Neural cell (in vitro differentiated cells): ENCODE measurements around the gene SLC26A11. TPM values are rescaled to one million over a fixed set of nuclear protein-coding genes. Genes with fewer than 3 reads are reported as not detected.

ENCODE experiments used
- H2AFZ ChIP-seq: fragments of 200-600, 300-800 bp; sonication (generic), shearing (Covaris generic); 2 replicates; pipeline ENCODE4 v1.6.0; 2014; ENCODE audit warnings: low read depth, mild to moderate bottlenecking, antibody characterized with exemption, low read length, moderate library complexity
- H3F3A ChIP-seq: fragments of 200-600 bp; shearing (Covaris generic); 2 replicates; pipeline ENCODE4 v1.6.1; 2016; ENCODE audit warnings: mild to moderate bottlenecking, moderate library complexity, mixed read lengths, antibody characterized with exemption, low read length; ENCODE audit not compliant: insufficient read depth, poor library complexity, severe bottlenecking
- H3K27ac ChIP-seq: fragments of 200-600, 300-800 bp; sonication (generic), shearing (Covaris generic); 2 replicates; pipeline ENCODE4 v1.5.1; 2014; ENCODE audit warnings: mild to moderate bottlenecking, low read length, moderate library complexity
- H3K27me3 ChIP-seq: fragments of 300-800, 200-600 bp; sonication (generic), shearing (Covaris generic); 2 replicates; pipeline ENCODE4 v1.6.0; 2014; ENCODE audit warnings: mild to moderate bottlenecking, low read depth, low read length, moderate library complexity; ENCODE audit not compliant: insufficient read depth
- H3K36me3 ChIP-seq: fragments of 300-800, 200-600 bp; sonication (generic), shearing (Covaris generic); 2 replicates; pipeline ENCODE4 v1.5.1; 2014; ENCODE audit warnings: mild to moderate bottlenecking, antibody characterized with exemption, low read length, moderate library complexity; ENCODE audit not compliant: insufficient read depth
- H3K4me2 ChIP-seq: fragments of 300-800, 200-600 bp; sonication (generic), shearing (Covaris generic); 2 replicates; pipeline ENCODE4 v1.6.0; 2014; ENCODE audit warnings: mild to moderate bottlenecking, low read length
- H3K4me3 ChIP-seq: fragments of 300-800, 200-600 bp; sonication (generic), shearing (Covaris generic); 2 replicates; pipeline ENCODE4 v1.5.1; 2014; ENCODE audit warnings: mild to moderate bottlenecking, low read length, moderate library complexity
- H3K79me2 ChIP-seq: fragments of 200-600 bp; shearing (Covaris generic); replicated peaks from 2 replicates; pipeline ENCODE4 v1.6.0; 2014; ENCODE audit warnings: mild to moderate bottlenecking, low read length, moderate library complexity; ENCODE audit not compliant: insufficient read depth
- H3K9ac ChIP-seq: fragments of 300-800, 200-600 bp; sonication (generic), shearing (Covaris generic); 2 replicates; pipeline ENCODE4 v1.6.1; 2016; ENCODE audit warnings: mild to moderate bottlenecking, low read length, mixed read lengths
- H3K9me2 ChIP-seq: fragments of 200-600 bp; shearing (Covaris generic); 2 replicates; pipeline ENCODE4 v1.6.1; 2016; ENCODE audit warnings: mild to moderate bottlenecking, low read length, mixed read lengths; ENCODE audit not compliant: insufficient read depth
- H3K9me3 ChIP-seq: fragments of 200-600, 300-800 bp; sonication (generic), shearing (Covaris generic); 2 replicates; pipeline ENCODE4 v1.6.1; 2016; ENCODE audit warnings: mild to moderate bottlenecking, mixed run types, low read length, moderate library complexity, mixed read lengths
- H4K20me1 ChIP-seq: fragments of 200-600 bp; shearing (Covaris generic); 2 replicates; pipeline ENCODE4 v1.6.1; 2016; ENCODE audit warnings: mild to moderate bottlenecking, mixed run types; ENCODE audit not compliant: insufficient read depth
- CTCF ChIP-seq: fragments of 450-650 bp; IDR thresholded peaks from 2 replicates; pipeline ENCODE4 v1.5.1; 2014; ENCODE audit warnings: antibody characterized with exemption, mild to moderate bottlenecking, moderate library complexity; ENCODE audit not compliant: poor library complexity, severe bottlenecking
- EP300 ChIP-seq: fragments of 450-650 bp; conservative IDR thresholded peaks from 2 replicates; pipeline ENCODE4 v1.6.1; 2014; ENCODE audit warnings: antibody characterized with exemption, mild to moderate bottlenecking, moderate library complexity; ENCODE audit not compliant: poor library complexity, severe bottlenecking
- EZH2 ChIP-seq: fragments of 200-600, 300-800 bp; shearing (Covaris generic), sonication (generic); IDR thresholded peaks from 2 replicates; pipeline ENCODE4 v1.6.1; 2014; ENCODE audit warnings: antibody characterized with exemption, low read length, borderline replicate concordance, mild to moderate bottlenecking; ENCODE audit not compliant: insufficient read depth, poor library complexity, severe bottlenecking
- MXI1 ChIP-seq: fragments of 450-650 bp; conservative IDR thresholded peaks from 2 replicates; pipeline ENCODE4 v1.6.1; 2014; ENCODE audit warnings: antibody characterized with exemption, mild to moderate bottlenecking; ENCODE audit not compliant: poor library complexity, severe bottlenecking
- POLR2AphosphoS5 ChIP-seq: IDR thresholded peaks from 2 replicates; pipeline ENCODE4 v1.6.1; 2012
- RAD21 ChIP-seq: fragments of 450-650 bp; conservative IDR thresholded peaks from 2 replicates; pipeline ENCODE4 v1.6.1; 2014; ENCODE audit warnings: antibody characterized with exemption, mild to moderate bottlenecking, moderate library complexity
- REST ChIP-seq: IDR thresholded peaks from 2 replicates; pipeline ENCODE4 v1.6.1; 2012; ENCODE audit warnings: borderline replicate concordance
- SMC3 ChIP-seq: fragments of 450-650 bp; conservative IDR thresholded peaks from 2 replicates; pipeline ENCODE4 v1.6.1; 2014; ENCODE audit warnings: antibody characterized with exemption, mild to moderate bottlenecking, moderate library complexity; ENCODE audit not compliant: poor library complexity
- TAF1 ChIP-seq: IDR thresholded peaks from 2 replicates; pipeline ENCODE4 v1.6.1; 2012; ENCODE audit warnings: low read depth
- polyA plus RNA-seq: library from polyadenylated mRNA; depleted of rRNA; stranded (reverse); fragments of >200 nt; gene quantifications from 2 replicates; pipeline ENCODE4 v1.2.3, GENCODE V29; 2014

SLC26A11 gene
- polyA plus RNA-seq, 1 donor from 2014 or later, result 18.6 TPM

GRCh38 chr17:80252871-80253270, 32.6 kb downstream of the SLC26A11 start:
- Histone ChIP-seq H3F3A (no peaks in the 10 kb centered on the region), H3K27me3 (no peaks in the 10 kb centered on the region), H3K9ac (no peak overlapping the region), H3K79me2 (no peaks in the 10 kb centered on the region), H3K27ac (no peak overlapping the region), H3K9me3 (no peaks in the 10 kb centered on the region), H4K20me1 (no peaks in the 10 kb centered on the region), H3K9me2 (no peaks in the 10 kb centered on the region), H2AFZ (no peak overlapping the region), H3K4me2 (no peak overlapping the region), H3K36me3 (no peaks in the 10 kb centered on the region), H3K4me3 (no peak overlapping the region)
- TF ChIP-seq CTCF (no peak), MXI1 (no peak)

- no peaks in the 10 kb centered on the region for H3K79me2 ChIP-seq
- H3K27me3 ChIP-seq, result no peaks in the 10 kb centered on the region
- no peaks in the 10 kb centered on the region for H4K20me1 ChIP-seq
- no peak for TF ChIP-seq SMC3
- TF ChIP-seq RAD21, result no peak
- no peak for TF ChIP-seq EP300
- no peak for TF ChIP-seq POLR2AphosphoS5
- TF ChIP-seq TAF1, result no peak
- no peak for TF ChIP-seq MXI1
- no peaks in the 10 kb centered on the region for H3K36me3 ChIP-seq
- H3K9ac ChIP-seq, result no peak overlapping the region
- H3K9me3 ChIP-seq, result no peaks in the 10 kb centered on the region
- no peak overlapping the region for H3K4me2 ChIP-seq
- no peak overlapping the region for H2AFZ ChIP-seq
- H3K27ac ChIP-seq, result no peak overlapping the region
- H3K4me3 ChIP-seq, result no peak overlapping the region
- H3F3A ChIP-seq, result no peaks in the 10 kb centered on the region
- H3K9me2 ChIP-seq, result no peaks in the 10 kb centered on the region
These were observed 33.6 kb downstream of the SLC26A11 start for GRCh38 chr17:80253631-80254395.

DNA sequence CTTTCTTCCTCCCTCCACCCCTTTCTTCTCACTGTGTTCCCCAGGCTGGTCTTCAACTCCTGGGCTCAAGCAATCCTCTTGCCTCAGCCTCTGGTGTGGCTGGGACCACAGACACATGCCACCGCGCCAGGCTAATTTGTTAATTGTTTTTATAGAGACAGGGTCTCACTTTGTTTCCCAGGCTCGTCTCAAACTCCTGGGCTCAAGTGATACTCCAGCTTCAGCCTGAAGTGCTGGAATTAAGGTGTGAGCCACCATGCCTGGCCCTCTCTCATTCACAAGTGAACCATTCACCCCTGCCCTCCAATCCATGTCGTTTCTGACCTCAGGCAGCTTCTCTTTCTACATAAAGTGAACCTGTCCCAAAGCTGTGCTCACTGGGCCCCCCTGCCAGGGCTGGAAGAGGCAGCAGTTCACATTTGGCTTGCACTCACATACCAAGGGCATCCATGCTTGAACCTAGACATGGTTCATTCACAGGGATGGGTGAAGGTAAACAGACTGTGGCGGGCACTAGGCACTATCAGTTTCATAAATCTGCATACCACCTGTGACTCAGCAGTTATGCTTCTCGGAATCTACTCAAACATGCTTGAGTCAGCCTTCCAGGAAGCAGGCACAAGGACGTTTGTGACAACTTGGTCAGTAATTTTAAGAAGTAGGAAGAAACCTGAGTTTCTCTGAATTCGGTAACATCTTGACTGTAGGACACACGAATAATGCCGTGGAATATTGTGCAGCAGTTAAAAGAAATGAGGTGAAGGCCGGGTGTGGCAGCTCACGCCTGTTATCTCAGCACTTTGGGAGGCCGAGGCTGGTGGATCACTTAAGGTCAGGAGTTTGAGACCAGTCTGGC, 34.4 kb downstream of the SLC26A11 start:
- Histone ChIP-seq H3F3A (no peaks in the 10 kb centered on the region), H3K4me2 (no peak overlapping the region), H3K9me2 (no peaks in the 10 kb centered on the region), H3K4me3 (no peak overlapping the region), H3K27me3 (no peaks in the 10 kb centered on the region), H3K79me2 (no peaks in the 10 kb centered on the region), H3K27ac (no peak overlapping the region), H3K9ac (no peak overlapping the region), H3K9me3 (no peaks in the 10 kb centered on the region), H3K36me3 (no peaks in the 10 kb centered on the region), H2AFZ (no peak overlapping the region), H4K20me1 (no peaks in the 10 kb centered on the region)
- TF ChIP-seq RAD21 (no peak), CTCF (no peak), SMC3 (no peak), TAF1 (no peak), POLR2AphosphoS5 (no peak), EZH2 (no peak), REST (no peak), EP300 (no peak), MXI1 (no peak)
